ENCODE results near the gene PPP3CA.
A peak's percentile ranks its signal among the peaks of the same experiment; 100 is the strongest.

Gene PPP3CA

GRCh38 chr4:101049549-101050001 lies 297.8 kb downstream of the PPP3CA start:
- no peak for DNase-seq (ENCODE audit: low spot score)

- no peak for DNase-seq (ENCODE audit: low spot score)
These were observed 302.6 kb downstream of the PPP3CA start for GRCh38 chr4:101044766-101045165.

- DNase-seq (ENCODE audit: low spot score): no peak
These were observed 304.5 kb downstream of the PPP3CA start for GRCh38 chr4:101042847-101043246.

GRCh38 chr4:101040776-101041175 lies 306.6 kb downstream of the PPP3CA start:
- DNase-seq (ENCODE audit: low spot score): no peak

GRCh38 chr4:101039367-101039766 lies 308.0 kb downstream of the PPP3CA start:
- no peak for DNase-seq (ENCODE audit: low spot score)

GRCh38 chr4:101037938-101038413 lies 309.4 kb downstream of the PPP3CA start:
- no peak for DNase-seq (ENCODE audit: low spot score)

GRCh38 chr4:101037249-101037648 lies 310.1 kb downstream of the PPP3CA start:
- no peak for DNase-seq (ENCODE audit: low spot score)

- DNase-seq (ENCODE audit: low spot score): no peak
These were observed 311.8 kb downstream of the PPP3CA start for GRCh38 chr4:101035487-101035886.

GRCh38 chr4:101033986-101034385 lies 313.3 kb downstream of the PPP3CA start:
- DNase-seq (ENCODE audit: low spot score): no peak

- no peak for DNase-seq (ENCODE audit: low spot score)
These were observed 314.8 kb downstream of the PPP3CA start for GRCh38 chr4:101032541-101032940.

GRCh38 chr4:101031971-101032370 lies 315.4 kb downstream of the PPP3CA start:
- no peak for DNase-seq (ENCODE audit: low spot score)

- DNase-seq (ENCODE audit: low spot score): no peak
These were observed 318.4 kb downstream of the PPP3CA start for GRCh38 chr4:101028886-101029285.

GRCh38 chr4:101027721-101028120 lies 319.6 kb downstream of the PPP3CA start:
- no peak for DNase-seq (ENCODE audit: low spot score)

- DNase-seq (ENCODE audit: low spot score): no peak
These were observed 321.6 kb downstream of the PPP3CA start for GRCh38 chr4:101025755-101026154.

- no peak for DNase-seq (ENCODE audit: low spot score)
These were observed 324.9 kb downstream of the PPP3CA start for GRCh38 chr4:101022151-101023024.

GRCh38 chr4:101020956-101021355 lies 326.4 kb downstream of the PPP3CA start:
- no peak for DNase-seq (ENCODE audit: low spot score)

- no peak for DNase-seq (ENCODE audit: low spot score)
These were observed 327.4 kb downstream of the PPP3CA start for GRCh38 chr4:101019941-101020401.

GRCh38 chr4:101019313-101019712 lies 328.0 kb downstream of the PPP3CA start:
- peak; percentile 73 for DNase-seq (ENCODE audit: low spot score)

GRCh38 chr4:101018836-101019235 lies 328.5 kb downstream of the PPP3CA start:
- DNase-seq (ENCODE audit: low spot score): no peak

GRCh38 chr4:101014417-101014816 lies 332.9 kb downstream of the PPP3CA start:
- DNase-seq (ENCODE audit: low spot score): no peak

- DNase-seq (ENCODE audit: low spot score): no peak
These were observed 336.3 kb downstream of the PPP3CA start for GRCh38 chr4:101010987-101011386.

- no peak for DNase-seq (ENCODE audit: low spot score)
These were observed 337.9 kb downstream of the PPP3CA start for GRCh38 chr4:101009471-101009870.

GRCh38 chr4:101008503-101008902 lies 338.8 kb downstream of the PPP3CA start:
- DNase-seq (ENCODE audit: low spot score): no peak

GRCh38 chr4:101005659-101006058 lies 341.7 kb downstream of the PPP3CA start:
- no peak for DNase-seq (ENCODE audit: low spot score)
